OCI-LY1 (cell line): ENCODE data around the gene TNRC6A.

Source experiments
- H2AFZ ChIP-seq: fragments of 200-600 bp; sonication (generic), shearing (Covaris generic); 2 replicates; pipeline ENCODE4 v1.6.0; 2014; ENCODE audit warnings: antibody characterized with exemption, mild to moderate bottlenecking, low read length
- H3F3A ChIP-seq: fragments of 200-600 bp; sonication (generic), shearing (Covaris generic); 2 replicates; pipeline ENCODE4 v1.6.0; 2014; ENCODE audit warnings: mild to moderate bottlenecking, antibody characterized with exemption, low read length, moderate library complexity; ENCODE audit not compliant: insufficient read depth
- H3K27ac ChIP-seq: fragments of 200-600 bp; sonication (generic); 2 replicates; pipeline ENCODE4 v1.5.1; 2014; ENCODE audit warnings: low read length, mixed run types, mild to moderate bottlenecking, low read depth; ENCODE audit not compliant: poor library complexity, severe bottlenecking
- H3K27me3 ChIP-seq: fragments of 200-600 bp; sonication (generic); 2 replicates; pipeline ENCODE4 v1.6.0; 2014; ENCODE audit warnings: antibody characterized with exemption, mild to moderate bottlenecking, low read length, moderate library complexity; ENCODE audit not compliant: insufficient read depth
- H3K36me3 ChIP-seq: fragments of 200-600 bp; sonication (generic); 2 replicates; pipeline ENCODE4 v1.6.1; 2014; ENCODE audit warnings: mild to moderate bottlenecking, antibody characterized with exemption, low read length, moderate library complexity, mixed read lengths; ENCODE audit not compliant: insufficient read depth
- H3K4me1 ChIP-seq: fragments of 200-600 bp; sonication (generic); 2 replicates; pipeline ENCODE4 v1.5.1; 2014; ENCODE audit warnings: mild to moderate bottlenecking, low read length, moderate library complexity; ENCODE audit not compliant: insufficient read depth, severe bottlenecking
- H3K4me2 ChIP-seq: fragments of 200-600 bp; sonication (generic), shearing (Covaris generic); 2 replicates; pipeline ENCODE4 v1.6.1; 2014; ENCODE audit warnings: low read length
- H3K4me3 ChIP-seq: fragments of 200-600 bp; sonication (generic); 2 replicates; pipeline ENCODE4 v1.5.1; 2014; ENCODE audit warnings: low read length, low read depth, mild to moderate bottlenecking, mixed read lengths; ENCODE audit not compliant: poor library complexity, severe bottlenecking
- H3K79me2 ChIP-seq: fragments of 200-600 bp; shearing (Covaris generic); 2 replicates; pipeline ENCODE4 v1.6.1; 2016; ENCODE audit warnings: mixed run types, low read length, mixed read lengths; ENCODE audit not compliant: insufficient read depth
- H3K9ac ChIP-seq: fragments of 200-600 bp; sonication (generic), shearing (Covaris generic); 2 replicates; pipeline ENCODE4 v1.6.1; 2014; ENCODE audit warnings: mild to moderate bottlenecking, low read length, mixed read lengths
- H3K9me2 ChIP-seq: fragments of 200-600 bp; sonication (generic), shearing (Covaris generic); 2 replicates; pipeline ENCODE4 v1.6.1; 2014; ENCODE audit warnings: low read depth, mild to moderate bottlenecking, low read length, mixed read lengths
- H3K9me3 ChIP-seq: fragments of 200-600 bp; shearing (Covaris generic); 2 replicates; pipeline ENCODE4 v1.6.1; 2014; ENCODE audit warnings: low read length, mixed read lengths
- H4K20me1 ChIP-seq: fragments of 200-600 bp; sonication (generic), shearing (Covaris generic); 2 replicates; pipeline ENCODE4 v1.6.0; 2016; ENCODE audit warnings: mild to moderate bottlenecking, low read length; ENCODE audit not compliant: insufficient read depth
- CTCF ChIP-seq: fragments of 200-600 bp; sonication (generic), shearing (Covaris generic); IDR thresholded peaks from 2 replicates; pipeline ENCODE4 v1.5.1; 2017; ENCODE audit warnings: mild to moderate bottlenecking, antibody characterized with exemption, low read length, moderate library complexity, mixed read lengths
- EZH2 ChIP-seq: fragments of 200-600 bp; sonication (generic), shearing (Covaris generic); IDR thresholded peaks from 2 replicates; pipeline ENCODE4 v1.8.0; 2017; ENCODE audit warnings: borderline replicate concordance, mixed run types, mild to moderate bottlenecking, antibody characterized with exemption, low read length, moderate library complexity, mixed read lengths

Gene TNRC6A

GRCh38 chr16:24774510-24774909, 45.1 kb downstream of the TNRC6A start:
- Histone ChIP-seq H3K4me2 (no peak overlapping the region), H3K9ac (no peak overlapping the region), H2AFZ (no peak overlapping the region), H4K20me1 (no peaks in the 10 kb centered on the region), H3K27me3 (no peaks in the 10 kb centered on the region), H3K27ac (no peak overlapping the region), H3K79me2 (peaks cover 19% of the 10 kb centered on the region), H3K9me3 (no peaks in the 10 kb centered on the region; the same call in 1 of the 2 replicates), H3F3A (no peaks in the 10 kb centered on the region), H3K36me3 (peaks cover 75% of the 10 kb centered on the region), H3K4me3 (no peak overlapping the region), H3K4me1 (no peaks in the 10 kb centered on the region), H3K9me2 (no peaks in the 10 kb centered on the region)
- TF ChIP-seq EZH2 (no peak), CTCF (no peak)

GRCh38 chr16:24775455-24775854, 46.0 kb downstream of the TNRC6A start:
- H3K36me3 ChIP-seq, result peaks cover 81% of the 10 kb centered on the region
- H3K9me3 ChIP-seq, result no peaks in the 10 kb centered on the region; the same call in 1 of the 2 replicates
- no peaks in the 10 kb centered on the region for H3K4me1 ChIP-seq
- H4K20me1 ChIP-seq, result no peaks in the 10 kb centered on the region
- H3K27me3 ChIP-seq, result no peaks in the 10 kb centered on the region
- H3K27ac ChIP-seq, result no peak overlapping the region
- H3K9me2 ChIP-seq, result no peaks in the 10 kb centered on the region
- TF ChIP-seq CTCF (no peak), EZH2 (no peak)
- peaks cover 12% of the 10 kb centered on the region for H3K79me2 ChIP-seq
- H3K9ac ChIP-seq, result no peak overlapping the region
- H3K4me2 ChIP-seq, result no peak overlapping the region
- no peaks in the 10 kb centered on the region for H3F3A ChIP-seq
- H2AFZ ChIP-seq, result no peak overlapping the region
- no peak overlapping the region for H3K4me3 ChIP-seq

- Histone ChIP-seq H3K9me2 (no peaks in the 10 kb centered on the region), H3K4me3 (no peak overlapping the region), H3K4me1 (no peaks in the 10 kb centered on the region), H3K4me2 (no peak overlapping the region), H3F3A (no peaks in the 10 kb centered on the region), H3K9ac (no peak overlapping the region), H3K79me2 (peaks cover 12% of the 10 kb centered on the region), H4K20me1 (no peaks in the 10 kb centered on the region), H3K27me3 (no peaks in the 10 kb centered on the region), H3K27ac (no peak overlapping the region), H2AFZ (no peak overlapping the region), H3K9me3 (no peaks in the 10 kb centered on the region; the same call in 1 of the 2 replicates), H3K36me3 (peaks cover 82% of the 10 kb centered on the region)
- TF ChIP-seq CTCF (no peak), EZH2 (no peak)
Measured at GRCh38 chr16:24776501-24777220, 47.2 kb downstream of the TNRC6A start.
